Uterus (tissue), 4 donors: ENCODE results near the gene CD2BP2. TPM values are rescaled to one million over a fixed set of nuclear protein-coding genes. Genes with fewer than 3 reads are reported as not detected.
"Not testable (repeated sequence)": the region's sequence is repeated elsewhere in the genome, so short reads cannot be mapped to it uniquely, and the experiment has no call there.

Experiments
- DNase-seq, 2 donors: peaks; one replicate each; pipeline ENCODE4 v3.0.0-alpha.2; 2019 to 2020
- H3K27ac ChIP-seq, 2 donors: fragments of 200-600 bp; sonication (generic); 1 replicate in 1 of 2; 2 replicates in 1 of 2; pipeline ENCODE4 v1.5.1; 2016 to 2018
- H3K27me3 ChIP-seq, 2 donors: fragments of 200-600 bp; sonication (generic); one replicate each; pipeline ENCODE4 v1.5.1; 2018 to 2019; ENCODE audit warnings: control low read depth in 1 of 2
- H3K36me3 ChIP-seq, 2 donors: fragments of 200-600 bp; sonication (generic); one replicate each; pipeline ENCODE4 v1.5.1; 2019; ENCODE audit warnings: control low read depth in 1 of 2
- H3K4me1 ChIP-seq, 2 donors: fragments of 200-600 bp; sonication (generic); one replicate each; pipeline ENCODE4 v1.5.1; 2018 to 2019; ENCODE audit warnings: control low read depth in 1 of 2
- H3K4me3 ChIP-seq, 2 donors: fragments of 200-600 bp; sonication (generic); 1 replicate in 1 of 2; 2 replicates in 1 of 2; pipeline ENCODE4 v1.5.1; 2018 to 2019; ENCODE audit warnings: mild to moderate bottlenecking in 1 of 2
- H3K9me3 ChIP-seq, 2 donors: fragments of 200-600 bp; sonication (generic); one replicate each; pipeline ENCODE4 v1.5.1; 2019; ENCODE audit warnings: control low read depth in 1 of 2
- POLR2A ChIP-seq, 2 donors: fragments of 450-650 bp; IDR thresholded peaks; one replicate each; pipeline ENCODE4 v1.6.1; 2016; ENCODE audit warnings: antibody characterized with exemption in 2 of 2, mild to moderate bottlenecking in 1 of 2, moderate library complexity in 1 of 2
- intact Hi-C: fragments of 100-400 bp; cut with DNase I; formaldehyde crosslinking; loops from one replicate; pipeline ENCODE4 v1.15.1; 2023; ENCODE audit warnings: low total_unique reads
- total RNA-seq, 4 donors: library from RNA; depleted of rRNA in 3 of 4; stranded (reverse); fragments of >200 nt in 3 of 4; gene quantifications; one replicate each; pipeline versions ENCODE4 v1.1.0 to v1.2.4, GENCODE V29; 2014 to 2023
- TF ChIP-seq, protein P1 (sequence below), 4 experiments: fragments of 200-600 bp in 2 of 4; fragments of 450-650 bp in 2 of 4; sonication (generic) in 2 of 4; IDR thresholded peaks; one replicate each; pipeline ENCODE4 v1.5.1; 2016 to 2019; ENCODE audit warnings: antibody characterized with exemption in 4 of 4, mild to moderate bottlenecking in 2 of 4, moderate library complexity in 1 of 4
- donor health status: DM: yes; HTN: yes; CAD: no.

CD2BP2 gene
- total RNA-seq, 4 donors from 2014 or later, result 27.9 to 74.7 (median 32.8) TPM

DNA sequence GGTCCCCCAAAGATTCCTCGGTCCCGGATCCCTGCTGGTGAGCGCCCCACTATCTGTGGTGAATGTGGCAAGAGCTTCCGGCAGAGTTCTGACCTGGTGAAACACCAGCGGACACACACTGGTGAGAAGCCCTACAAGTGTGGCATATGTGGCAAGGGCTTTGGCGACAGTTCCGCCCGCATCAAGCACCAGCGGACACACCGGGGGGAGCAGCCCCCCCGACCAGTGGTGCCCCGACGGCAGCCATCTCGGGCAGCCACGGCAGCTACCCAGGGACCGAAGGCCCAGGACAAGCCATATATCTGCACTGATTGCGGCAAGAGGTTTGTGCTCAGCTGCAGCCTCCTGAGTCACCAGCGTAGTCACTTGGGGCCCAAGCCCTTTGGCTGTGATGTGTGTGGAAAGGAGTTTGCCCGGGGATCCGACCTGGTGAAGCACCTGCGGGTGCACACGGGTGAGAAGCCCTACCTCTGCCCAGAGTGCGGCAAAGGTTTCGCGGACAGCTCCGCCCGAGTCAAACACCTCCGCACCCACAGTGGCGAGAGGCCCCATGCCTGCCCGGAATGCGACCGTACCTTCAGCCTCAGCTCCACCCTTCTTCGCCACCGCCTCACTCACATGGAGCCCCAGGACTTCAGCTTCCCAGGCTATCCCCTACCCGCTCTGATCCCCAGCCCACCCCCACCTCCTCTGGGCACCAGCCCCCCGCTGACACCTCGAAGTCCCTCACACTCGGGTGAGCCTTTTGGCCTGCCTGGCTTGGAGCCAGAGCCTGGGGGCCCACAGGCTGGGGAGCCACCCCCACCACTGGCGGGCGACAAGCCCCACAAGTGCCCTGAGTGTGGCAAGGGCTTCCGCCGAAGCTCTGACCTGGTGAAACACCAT lies 42.9 kb upstream of the CD2BP2 start:
- no peaks in the 10 kb centered on the region for H3K27me3 ChIP-seq
- peak in 1 of 2 donors; percentile 25 for DNase-seq
- intact Hi-C loops, result no loop called here
- H3K4me3 ChIP-seq, result no peak overlapping the region
- peak overlapping the region in 1 of 2 donors; percentile 91 for H3K27ac ChIP-seq
- peaks cover 0 to 9% of the 10 kb centered on the region in 2 donors for H3K4me1 ChIP-seq
- no peaks in the 10 kb centered on the region for H3K9me3 ChIP-seq
- H3K36me3 ChIP-seq, result no peaks in the 10 kb centered on the region
- TF ChIP-seq, protein P1, sequence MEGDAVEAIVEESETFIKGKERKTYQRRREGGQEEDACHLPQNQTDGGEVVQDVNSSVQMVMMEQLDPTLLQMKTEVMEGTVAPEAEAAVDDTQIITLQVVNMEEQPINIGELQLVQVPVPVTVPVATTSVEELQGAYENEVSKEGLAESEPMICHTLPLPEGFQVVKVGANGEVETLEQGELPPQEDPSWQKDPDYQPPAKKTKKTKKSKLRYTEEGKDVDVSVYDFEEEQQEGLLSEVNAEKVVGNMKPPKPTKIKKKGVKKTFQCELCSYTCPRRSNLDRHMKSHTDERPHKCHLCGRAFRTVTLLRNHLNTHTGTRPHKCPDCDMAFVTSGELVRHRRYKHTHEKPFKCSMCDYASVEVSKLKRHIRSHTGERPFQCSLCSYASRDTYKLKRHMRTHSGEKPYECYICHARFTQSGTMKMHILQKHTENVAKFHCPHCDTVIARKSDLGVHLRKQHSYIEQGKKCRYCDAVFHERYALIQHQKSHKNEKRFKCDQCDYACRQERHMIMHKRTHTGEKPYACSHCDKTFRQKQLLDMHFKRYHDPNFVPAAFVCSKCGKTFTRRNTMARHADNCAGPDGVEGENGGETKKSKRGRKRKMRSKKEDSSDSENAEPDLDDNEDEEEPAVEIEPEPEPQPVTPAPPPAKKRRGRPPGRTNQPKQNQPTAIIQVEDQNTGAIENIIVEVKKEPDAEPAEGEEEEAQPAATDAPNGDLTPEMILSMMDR (IDR thresholded peaks at IDR 0.05), result no peak
- TF ChIP-seq POLR2A (IDR thresholded peaks at IDR 0.05), result no peak

DNA sequence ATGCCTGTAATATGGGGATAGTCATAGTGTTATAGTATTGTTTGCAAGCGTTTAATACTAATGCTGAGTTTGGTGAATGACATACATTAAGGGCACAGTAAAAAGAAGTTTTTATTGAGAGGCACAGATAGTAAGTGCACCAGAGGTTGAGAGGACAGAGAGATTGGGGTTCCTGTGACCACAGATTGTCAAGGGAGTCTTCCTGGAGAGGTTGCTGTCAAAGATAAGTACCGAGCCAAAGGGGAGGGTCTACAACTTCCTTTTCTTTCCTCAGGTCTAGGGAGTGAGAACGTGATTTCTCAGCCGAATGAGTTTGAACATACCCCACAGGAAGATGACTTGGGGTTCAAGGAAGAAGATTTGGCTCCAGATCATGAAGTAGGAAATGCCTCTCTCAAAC lies 41.9 kb upstream of the CD2BP2 start:
- no peak for TF ChIP-seq POLR2A (IDR thresholded peaks at IDR 0.05)
- TF ChIP-seq, protein P1 (IDR thresholded peaks at IDR 0.05), result no peak
- Histone ChIP-seq H3K9me3 (no peaks in the 10 kb centered on the region), H3K27me3 (no peaks in the 10 kb centered on the region), H3K4me3 (no peak overlapping the region), H3K4me1 (peaks cover 0 to 9% of the 10 kb centered on the region in 2 donors), H3K27ac (no peak overlapping the region), H3K36me3 (no peaks in the 10 kb centered on the region)
- intact Hi-C loops, result no loop called here
- DNase-seq, result no peak

DNA sequence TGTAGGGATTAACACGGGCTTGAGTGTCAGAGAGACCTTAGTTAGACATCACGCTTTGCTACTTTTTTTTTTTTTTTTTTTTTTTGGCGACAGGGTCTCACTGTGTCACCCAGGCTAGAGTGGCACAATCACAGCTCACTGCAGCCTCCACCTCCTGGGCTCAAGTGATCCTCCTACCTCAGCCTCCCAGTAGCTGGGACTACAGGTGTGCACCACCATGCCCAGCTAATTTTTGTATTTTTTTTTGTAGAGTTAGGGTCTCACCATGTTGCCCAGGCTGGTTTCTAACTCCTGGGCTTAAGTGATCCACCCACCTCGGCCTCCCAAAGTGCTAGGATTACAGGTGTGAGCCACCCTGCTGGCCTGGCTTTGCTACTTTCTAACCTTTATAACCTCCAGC lies 41.5 kb upstream of the CD2BP2 start:
- intact Hi-C loops, H3K36me3 ChIP-seq, H3K27ac ChIP-seq, DNase-seq, H3K4me3 ChIP-seq, H3K27me3 ChIP-seq, H3K9me3 ChIP-seq, H3K4me1 ChIP-seq: not testable (repeated sequence)

DNA sequence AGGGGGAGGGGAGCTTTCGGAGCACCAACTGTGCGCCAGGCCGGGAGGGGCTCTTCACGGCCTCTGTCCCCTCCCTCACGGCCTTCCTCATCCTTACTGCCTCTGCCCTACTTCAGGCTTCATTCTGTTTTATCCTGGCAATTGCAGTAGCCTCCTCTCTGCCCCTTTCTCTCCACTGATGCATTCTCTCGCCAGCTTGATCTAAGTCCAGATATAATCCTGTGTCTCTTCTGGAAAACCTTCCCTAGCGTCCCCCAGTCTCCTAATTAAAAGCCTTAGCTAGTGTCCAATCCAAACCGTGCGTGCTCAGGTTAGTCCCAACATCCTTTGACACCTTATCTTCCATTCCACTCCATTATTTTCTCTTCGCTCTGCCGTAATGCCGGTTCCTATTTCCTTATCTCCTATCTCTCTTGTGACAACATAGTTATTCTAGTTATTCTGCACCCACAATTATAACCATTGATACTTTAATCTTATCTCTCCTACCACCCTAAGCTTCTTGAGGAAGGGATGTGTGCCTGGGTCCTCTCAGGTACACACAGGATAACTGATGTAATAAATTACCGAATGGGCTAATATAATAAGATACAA lies 41.0 kb upstream of the CD2BP2 start:
- Histone ChIP-seq H3K27me3 (no peaks in the 10 kb centered on the region), H3K4me1 (peaks cover 0 to 9% of the 10 kb centered on the region in 2 donors), H3K36me3 (no peaks in the 10 kb centered on the region), H3K27ac (peak overlapping the region; percentile 61 to 70), H3K9me3 (no peaks in the 10 kb centered on the region), H3K4me3 (peak overlapping the region; percentile 60 to 62)
- intact Hi-C loops, result no loop called here
- TF ChIP-seq POLR2A (IDR thresholded peaks at IDR 0.05), result no peak
- TF ChIP-seq, protein P1 (IDR thresholded peaks at IDR 0.05), result no peak
- DNase-seq, result no peak

DNA sequence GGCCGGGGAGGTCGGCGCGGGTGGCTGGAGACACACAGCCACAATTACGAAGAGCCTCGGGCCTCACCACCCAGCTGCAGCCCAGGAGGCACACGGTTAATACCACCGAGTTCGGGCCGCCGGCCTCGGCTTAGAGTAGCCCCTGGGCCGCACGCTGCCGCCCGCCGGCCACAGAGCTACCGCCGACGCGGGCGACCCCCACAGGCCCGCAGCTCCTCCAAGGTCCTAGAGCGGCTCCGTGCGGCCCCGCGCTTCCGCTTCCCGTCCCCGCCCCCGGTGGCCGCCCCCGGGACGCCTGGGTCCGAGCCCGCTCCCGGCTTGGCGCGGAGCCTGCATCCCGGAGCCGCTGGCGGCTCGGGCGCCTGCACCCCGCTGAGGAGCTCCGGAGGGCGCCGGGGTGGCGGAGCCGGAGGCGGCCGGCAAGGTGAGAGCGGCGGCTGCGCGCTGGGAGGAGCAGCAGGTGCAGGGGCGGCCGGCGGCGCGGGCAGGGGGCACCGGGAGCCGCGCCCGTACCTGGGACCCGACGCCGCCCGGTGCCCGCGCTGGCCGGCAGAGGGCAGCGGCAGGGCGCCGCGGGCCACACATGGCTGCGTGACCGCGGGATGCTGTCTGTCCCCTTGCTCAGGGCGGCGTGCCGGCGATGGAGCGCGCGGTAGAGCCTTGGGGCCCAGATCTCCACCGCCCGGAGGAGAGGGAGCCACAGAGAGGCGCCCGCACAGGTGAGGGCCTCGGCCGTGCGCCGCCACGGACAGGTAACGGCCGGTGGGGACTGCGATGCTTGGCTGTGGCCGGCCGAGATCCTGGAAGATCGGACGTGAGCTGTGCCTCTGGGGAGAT lies 40.3 kb upstream of the CD2BP2 start, which contains the start of gene ZNF48:
TSS of gene ZNF48 (plus strand) at position 266 of the 837 bp plus-strand sequence. CDS start at position 641, 375 bp downstream.
- DNase-seq, result peak; percentile 82 to 86
- intact Hi-C loops, result no loop called here
- Histone ChIP-seq H3K4me3 (peak within 1 kb of the TSS; percentile 60 to 62), H3K9me3 (no peaks in the 10 kb centered on the region), H3K4me1 (peaks cover 0 to 9% of the 10 kb centered on the region in 2 donors), H3K27me3 (no peaks in the 10 kb centered on the region), H3K36me3 (no peaks in the 10 kb centered on the region), H3K27ac (peak within 1 kb of the TSS; percentile 61 to 70)
- TF ChIP-seq POLR2A (IDR thresholded peaks at IDR 0.05), result peak; percentile 53 to 54
- TF ChIP-seq, protein P1 (IDR thresholded peaks at IDR 0.05), result peak in 3 of 4 experiments; percentile 42 to 54 (median 50)
